OCI-LY3 (cell line): ENCODE measurements around the gene CHDH.

ENCODE experiments used
- H2AFZ ChIP-seq: fragments of 200-600, 300-600 bp; shearing (Covaris generic); 2 replicates; pipeline ENCODE4 v1.6.0; 2014; ENCODE audit warnings: antibody characterized with exemption, low read depth, low read length
- H3K27ac ChIP-seq: fragments of 200-600, 300-600 bp; sonication (generic); 2 replicates; pipeline ENCODE4 v1.5.1; 2014; ENCODE audit warnings: mild to moderate bottlenecking, low read length, moderate library complexity, mixed read lengths
- H3K27me3 ChIP-seq: fragments of 200-600, 300-600 bp; sonication (generic); 2 replicates; pipeline ENCODE4 v1.6.1; 2014; ENCODE audit warnings: low read depth, low read length, mixed read lengths
- H3K36me3 ChIP-seq: fragments of 200-600, 300-600 bp; sonication (generic); replicated peaks from 2 replicates; pipeline ENCODE3; 2014; ENCODE audit warnings: low read depth, low read length, mixed read lengths
- H3K4me1 ChIP-seq: fragments of 300-600, 200-600 bp; sonication (generic); 2 replicates; pipeline ENCODE4 v1.6.1; 2014; ENCODE audit warnings: low read length, mixed read lengths
- H3K4me2 ChIP-seq: fragments of 200-600, 300-600 bp; sonication (generic); 2 replicates; pipeline ENCODE4 v1.6.1; 2014; ENCODE audit warnings: low read length, mixed read lengths
- H3K4me3 ChIP-seq: fragments of 300-600, 200-600 bp; sonication (generic); 2 replicates; pipeline ENCODE4 v1.5.1; 2014; ENCODE audit warnings: antibody characterized with exemption, mild to moderate bottlenecking, low read length, moderate library complexity
- H3K79me2 ChIP-seq: fragments of 300-600, 200-600 bp; shearing (Covaris generic); 2 replicates; pipeline ENCODE4 v1.6.1; 2014; ENCODE audit warnings: mild to moderate bottlenecking, low read length, mixed read lengths
- H3K9ac ChIP-seq: fragments of 300-600, 200-600 bp; shearing (Covaris generic); 2 replicates; pipeline ENCODE4 v1.6.0; 2014; ENCODE audit warnings: mild to moderate bottlenecking, low read length, moderate library complexity
- H3K9me3 ChIP-seq: fragments of 200-600, 300-600 bp; shearing (Covaris generic); 2 replicates; pipeline ENCODE4 v1.6.1; 2014; ENCODE audit warnings: low read length, mixed read lengths; ENCODE audit not compliant: insufficient read depth
- H4K20me1 ChIP-seq: fragments of 200-600, 300-600 bp; sonication (generic); 2 replicates; pipeline ENCODE4 v1.6.1; 2016; ENCODE audit warnings: low read length, mixed read lengths; ENCODE audit not compliant: insufficient read depth
- CTCF ChIP-seq: fragments of 200-600, 300-600 bp; sonication (generic); IDR thresholded peaks from 2 replicates; pipeline ENCODE4 v1.5.1; 2014; ENCODE audit warnings: antibody characterized with exemption, low read length, low read depth
- EZH2phosphoT487 ChIP-seq: fragments of 200-600 bp; shearing (Covaris generic); IDR thresholded peaks from 2 replicates; pipeline ENCODE4 v1.6.1; 2018; ENCODE audit warnings: antibody characterized with exemption, mixed run types, low read depth

CHDH gene

DNA sequence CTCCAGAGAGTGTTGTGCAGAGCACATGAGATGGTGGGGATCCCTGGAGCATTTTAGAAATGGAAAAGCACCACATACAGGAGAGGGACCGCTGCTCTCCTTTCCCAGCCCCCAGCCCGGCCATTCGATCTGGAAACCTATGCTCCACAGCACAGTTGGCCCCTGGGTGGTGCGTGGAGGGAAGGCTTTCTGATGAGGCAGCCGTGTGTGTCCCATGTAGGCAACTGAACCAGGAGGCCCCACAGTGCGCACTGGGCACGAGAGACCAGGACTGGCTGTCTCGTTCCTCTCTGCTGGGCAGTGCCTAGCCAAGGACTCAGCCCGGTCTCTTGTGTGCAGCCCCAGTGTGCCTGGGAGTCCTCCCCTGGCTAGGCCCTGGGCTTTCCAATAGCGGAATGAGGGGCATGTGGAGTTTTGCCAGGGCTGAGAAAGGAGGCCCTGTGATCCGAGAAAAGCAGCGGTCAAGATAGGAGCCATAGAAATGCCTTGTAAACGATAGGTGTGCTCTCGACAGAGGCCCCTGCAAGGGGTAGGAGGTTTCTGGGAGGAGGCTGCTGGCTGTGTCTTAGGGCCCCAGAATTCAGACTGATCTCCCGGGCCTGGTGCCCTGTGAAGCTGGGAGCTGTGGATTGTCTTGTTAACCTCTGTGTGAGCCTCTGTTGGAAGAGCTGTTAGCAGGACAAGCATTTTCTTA lies 39.0 kb downstream of the CHDH start:
- TF ChIP-seq CTCF (no peak), EZH2phosphoT487 (no peak)
- H2AFZ ChIP-seq, result peak overlapping the region; percentile 78; the same call in 1 of the 2 replicates
- H3K4me3 ChIP-seq, result peak overlapping the region; percentile 1; the same call in 1 of the 2 replicates
- H3K79me2 ChIP-seq, result no peaks in the 10 kb centered on the region
- peak overlapping the region; percentile 31 for H3K27ac ChIP-seq
- no peaks in the 10 kb centered on the region for H3K27me3 ChIP-seq
- H3K9ac ChIP-seq, result peak overlapping the region; percentile 8; the same call in 1 of the 2 replicates
- no peaks in the 10 kb centered on the region for H4K20me1 ChIP-seq
- H3K9me3 ChIP-seq, result no peaks in the 10 kb centered on the region
- H3K36me3 ChIP-seq, result no peaks in the 10 kb centered on the region
- H3K4me2 ChIP-seq, result peak overlapping the region; percentile 49
- peaks cover 18% of the 10 kb centered on the region for H3K4me1 ChIP-seq

GRCh38 chr3:53806182-53807116 lies 39.8 kb downstream of the CHDH start:
- peak overlapping the region; percentile 49 for H3K4me2 ChIP-seq
- H3K9me3 ChIP-seq, result no peaks in the 10 kb centered on the region
- peak overlapping the region; percentile 8; the same call in 1 of the 2 replicates for H3K9ac ChIP-seq
- peak overlapping the region; percentile 1; the same call in 1 of the 2 replicates for H3K4me3 ChIP-seq
- peak overlapping the region; percentile 78; the same call in 1 of the 2 replicates for H2AFZ ChIP-seq
- no peaks in the 10 kb centered on the region for H3K27me3 ChIP-seq
- no peaks in the 10 kb centered on the region for H3K36me3 ChIP-seq
- peaks cover 18% of the 10 kb centered on the region for H3K4me1 ChIP-seq
- no peaks in the 10 kb centered on the region for H4K20me1 ChIP-seq
- H3K79me2 ChIP-seq, result no peaks in the 10 kb centered on the region
- TF ChIP-seq EZH2phosphoT487, result no peak
- peak; percentile 10; the same call in 1 of the 2 replicates for TF ChIP-seq CTCF
- peak overlapping the region; percentile 31 for H3K27ac ChIP-seq

DNA sequence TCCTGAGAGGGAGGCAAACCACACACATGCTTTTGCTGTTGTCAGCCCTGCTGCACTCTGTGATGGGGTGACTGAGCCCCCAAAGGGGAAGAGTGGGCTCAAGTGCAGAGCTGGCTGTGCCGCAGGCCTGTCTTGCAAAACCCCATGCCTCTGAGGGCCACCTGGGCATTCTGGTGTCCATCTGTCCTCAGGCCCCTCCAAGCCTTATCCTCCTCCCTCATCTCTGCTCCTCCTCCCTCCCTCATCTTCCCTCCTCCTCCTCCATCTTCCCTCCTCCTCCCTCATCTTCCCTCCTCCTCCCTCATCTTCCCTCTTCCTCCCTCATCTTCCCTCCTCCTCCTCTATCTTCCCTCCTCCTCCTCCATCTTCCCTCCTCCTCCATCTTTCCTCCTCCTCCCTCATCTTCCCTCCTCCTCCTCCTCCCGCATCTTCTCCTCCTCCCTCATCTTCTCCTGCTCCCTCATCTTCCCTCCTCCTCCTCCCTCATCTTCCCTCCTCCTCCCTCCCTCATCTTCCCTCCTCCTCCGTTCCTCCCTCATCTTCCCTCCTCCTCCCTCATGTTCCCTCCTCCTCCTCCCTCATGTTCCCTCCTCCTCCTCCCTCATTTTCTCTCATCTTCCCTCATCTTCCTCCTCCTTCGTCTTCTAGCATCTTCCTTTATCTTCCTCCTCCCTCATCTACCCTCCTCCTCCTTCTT lies 40.6 kb downstream of the CHDH start:
- Histone ChIP-seq H3K9ac (no peak overlapping the region), H4K20me1 (no peaks in the 10 kb centered on the region), H3K9me3 (no peaks in the 10 kb centered on the region), H3K27me3 (no peaks in the 10 kb centered on the region), H3K36me3 (no peaks in the 10 kb centered on the region), H3K4me1 (peaks cover 18% of the 10 kb centered on the region), H2AFZ (no peak overlapping the region), H3K27ac (no peak overlapping the region), H3K79me2 (no peaks in the 10 kb centered on the region), H3K4me3 (no peak overlapping the region), H3K4me2 (no peak overlapping the region)
- TF ChIP-seq EZH2phosphoT487 (no peak), CTCF (no peak)
